Lower lobe of right lung (tissue), 2 donors: ENCODE measurements around the gene CEP164. TPM values are rescaled to one million over a fixed set of nuclear protein-coding genes. Genes with fewer than 3 reads are reported as not detected.
"Not testable (repeated sequence)": the region's sequence is repeated elsewhere in the genome, so short reads cannot be mapped to it uniquely, and the experiment has no call there.

ENCODE experiments used
- ATAC-seq, 2 donors: fragments of 200-7000 bp; cut with Tn5 transposase; one replicate each; pipeline ENCODE4 v1.9.1; 2020 to 2022; ENCODE audit warnings: mild to moderate bottlenecking in 2 of 2, moderate library complexity in 2 of 2
- DNase-seq: peaks from one replicate; pipeline ENCODE4 v3.0.0-alpha.2; 2020
- H3K27ac ChIP-seq: fragments of 200-600 bp; one replicate; pipeline ENCODE4 v1.8.0; 2022
- H3K27me3 ChIP-seq: fragments of 200-600 bp; one replicate; pipeline ENCODE4 v1.8.0; 2022; ENCODE audit warnings: low read depth
- H3K36me3 ChIP-seq: fragments of 200-600 bp; one replicate; pipeline ENCODE4 v1.8.0; 2022; ENCODE audit warnings: mild to moderate bottlenecking
- H3K4me1 ChIP-seq: fragments of 200-600 bp; one replicate; pipeline ENCODE4 v1.8.0; 2022
- H3K4me3 ChIP-seq: fragments of 200-600 bp; one replicate; pipeline ENCODE4 v1.8.0; 2022; ENCODE audit warnings: mild to moderate bottlenecking
- H3K9me3 ChIP-seq: fragments of 200-600 bp; one replicate; pipeline ENCODE4 v1.8.0; 2022
- intact Hi-C: fragments of 100-400 bp; cut with DNase I; formaldehyde crosslinking; loops from one replicate; pipeline ENCODE4 v1.11.0; 2022
- total RNA-seq: library from RNA; stranded (reverse); fragmentation: NEBNext Ultra II Directional; extraction: Animal tissue kit (Norgen Biotek cat#: 25700); gene quantifications from one replicate; pipeline ENCODE4 v1.2.1, GENCODE V29; 2021
- TF ChIP-seq, protein P1 (sequence below): fragments of 200-600 bp; IDR thresholded peaks from one replicate; pipeline ENCODE4 v1.8.0; 2022; ENCODE audit warnings: antibody characterized with exemption, mild to moderate bottlenecking
- donor health status: DM: no; HTN: yes; CAD: no; lungs with severe emphysema.

CEP164 gene
- total RNA-seq, 1 donor from 2014 or later: 27.3 TPM

DNA sequence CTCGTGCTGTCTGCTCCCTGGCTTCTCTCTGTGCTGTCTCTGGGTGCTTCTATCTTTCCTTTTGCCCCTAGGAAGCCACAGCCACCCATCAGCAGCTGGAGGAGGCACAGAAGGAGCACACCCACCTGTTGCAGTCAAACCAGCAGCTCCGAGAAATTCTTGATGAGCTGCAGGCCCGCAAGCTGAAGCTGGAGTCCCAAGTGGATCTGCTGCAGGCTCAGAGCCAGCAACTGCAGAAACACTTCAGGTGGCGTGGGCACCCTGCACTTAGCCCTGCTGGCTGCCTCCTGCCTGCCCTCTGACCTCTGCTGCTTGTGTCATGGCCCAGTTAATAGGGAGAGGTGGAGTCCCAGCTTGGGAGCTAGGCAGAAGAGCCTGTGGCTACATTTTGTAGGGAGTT, 67.8 kb downstream of the CEP164 start:
- intact Hi-C loops: no loop called here

DNA sequence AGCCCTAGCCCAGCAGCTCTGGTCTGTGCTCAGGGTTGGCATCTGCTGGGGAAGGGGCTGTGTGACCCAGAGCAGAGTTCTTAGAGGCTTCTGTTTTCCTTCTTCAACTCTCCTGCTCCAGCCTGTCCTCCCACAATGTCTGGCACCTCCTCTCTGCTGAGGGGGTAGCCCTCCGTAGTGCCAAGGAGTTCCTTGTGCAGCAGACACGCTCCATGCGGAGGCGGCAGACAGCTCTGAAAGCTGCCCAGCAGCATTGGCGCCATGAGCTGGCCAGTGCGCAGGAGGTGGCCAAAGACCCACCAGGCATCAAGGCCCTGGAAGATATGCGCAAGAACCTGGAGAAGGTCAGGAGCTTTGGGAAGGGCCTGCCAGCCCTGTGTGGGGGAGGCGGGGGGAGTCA, 69.3 kb downstream of the CEP164 start:
- H3K27ac ChIP-seq: no peak overlapping the region
- no peak overlapping the region for H3K4me3 ChIP-seq
- H3K36me3 ChIP-seq: peaks cover 67% of the 10 kb centered on the region
- intact Hi-C loops: no loop called here
- TF ChIP-seq, protein P1, sequence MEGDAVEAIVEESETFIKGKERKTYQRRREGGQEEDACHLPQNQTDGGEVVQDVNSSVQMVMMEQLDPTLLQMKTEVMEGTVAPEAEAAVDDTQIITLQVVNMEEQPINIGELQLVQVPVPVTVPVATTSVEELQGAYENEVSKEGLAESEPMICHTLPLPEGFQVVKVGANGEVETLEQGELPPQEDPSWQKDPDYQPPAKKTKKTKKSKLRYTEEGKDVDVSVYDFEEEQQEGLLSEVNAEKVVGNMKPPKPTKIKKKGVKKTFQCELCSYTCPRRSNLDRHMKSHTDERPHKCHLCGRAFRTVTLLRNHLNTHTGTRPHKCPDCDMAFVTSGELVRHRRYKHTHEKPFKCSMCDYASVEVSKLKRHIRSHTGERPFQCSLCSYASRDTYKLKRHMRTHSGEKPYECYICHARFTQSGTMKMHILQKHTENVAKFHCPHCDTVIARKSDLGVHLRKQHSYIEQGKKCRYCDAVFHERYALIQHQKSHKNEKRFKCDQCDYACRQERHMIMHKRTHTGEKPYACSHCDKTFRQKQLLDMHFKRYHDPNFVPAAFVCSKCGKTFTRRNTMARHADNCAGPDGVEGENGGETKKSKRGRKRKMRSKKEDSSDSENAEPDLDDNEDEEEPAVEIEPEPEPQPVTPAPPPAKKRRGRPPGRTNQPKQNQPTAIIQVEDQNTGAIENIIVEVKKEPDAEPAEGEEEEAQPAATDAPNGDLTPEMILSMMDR: no peak
- no peaks in the 10 kb centered on the region for H3K27me3 ChIP-seq
- H3K4me1 ChIP-seq: no peaks in the 10 kb centered on the region
- peaks cover 7% of the 10 kb centered on the region for H3K9me3 ChIP-seq
- no peak for DNase-seq
- ATAC-seq: no peak

More for the DNA sequence above, 67.8 kb downstream of the CEP164 start:
- TF ChIP-seq, protein P1: no peak
- no peak overlapping the region for H3K4me3 ChIP-seq
- peaks cover 82% of the 10 kb centered on the region for H3K36me3 ChIP-seq
- DNase-seq (no peak), ATAC-seq (no peak)
- no peaks in the 10 kb centered on the region for H3K4me1 ChIP-seq
- no peak overlapping the region for H3K27ac ChIP-seq
- no peaks in the 10 kb centered on the region for H3K27me3 ChIP-seq
- peaks cover 7% of the 10 kb centered on the region for H3K9me3 ChIP-seq

DNA sequence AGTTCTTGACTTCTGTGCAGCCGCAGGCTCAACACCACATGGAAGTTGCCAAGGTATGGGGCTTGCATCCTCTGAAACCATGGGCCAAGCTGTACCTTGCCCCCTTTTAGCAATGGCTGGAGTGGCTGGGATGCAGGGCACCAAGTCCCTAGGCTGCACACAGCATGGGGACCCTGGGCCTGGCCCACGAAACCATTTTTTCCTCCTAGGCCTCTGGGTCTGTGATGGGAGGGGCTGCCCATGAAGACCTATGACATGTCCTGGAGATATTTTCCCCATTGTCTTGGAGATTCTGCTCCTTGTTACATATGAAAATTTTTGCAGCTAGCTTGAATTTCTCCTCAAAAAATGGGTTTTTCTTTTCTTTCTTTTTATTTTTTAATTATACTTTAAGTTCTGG, 71.0 kb downstream of the CEP164 start:
- H3K4me1 ChIP-seq, ATAC-seq, H3K27ac ChIP-seq, DNase-seq, H3K27me3 ChIP-seq, H3K4me3 ChIP-seq, intact Hi-C loops, H3K9me3 ChIP-seq: not testable (repeated sequence)
- H3K36me3 ChIP-seq: peaks cover 50% of the 10 kb centered on the region

GRCh38 chr11:117399100-117399840, 71.6 kb downstream of the CEP164 start:
- H3K9me3 ChIP-seq, DNase-seq, H3K27me3 ChIP-seq, H3K4me3 ChIP-seq, ATAC-seq, H3K4me1 ChIP-seq, intact Hi-C loops, H3K27ac ChIP-seq: not testable (repeated sequence)
- H3K36me3 ChIP-seq: peaks cover 48% of the 10 kb centered on the region

GRCh38 chr11:117405898-117406297, 78.2 kb downstream of the CEP164 start:
- intact Hi-C loops, DNase-seq, H3K9me3 ChIP-seq, H3K27me3 ChIP-seq, H3K4me1 ChIP-seq, H3K27ac ChIP-seq, H3K4me3 ChIP-seq, ATAC-seq: not testable (repeated sequence)
- H3K36me3 ChIP-seq: peaks cover 44% of the 10 kb centered on the region

DNA sequence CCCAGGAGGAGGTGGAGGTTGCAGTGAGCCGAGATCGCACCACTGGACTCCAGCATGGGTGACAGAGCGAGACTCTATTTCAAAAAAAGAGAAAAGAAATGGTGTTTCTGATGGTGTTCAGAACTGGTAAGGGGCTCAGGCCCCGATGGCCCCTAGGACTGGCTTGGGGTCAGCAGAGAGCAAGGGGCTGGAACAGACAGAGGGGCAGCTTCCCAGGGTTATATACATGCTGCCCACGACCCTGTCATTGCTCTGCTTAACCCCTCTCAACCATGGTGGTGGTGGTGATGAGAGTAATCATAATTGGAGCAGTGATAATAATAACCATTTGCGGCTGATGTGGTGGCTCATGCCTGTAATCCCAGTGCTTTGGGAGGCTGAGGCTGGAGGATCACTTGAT, 79.4 kb downstream of the CEP164 start:
- no peak for ATAC-seq
- DNase-seq: no peak
- no peak overlapping the region for H3K27ac ChIP-seq
- no peak overlapping the region for H3K4me3 ChIP-seq
- H3K4me1 ChIP-seq: no peaks in the 10 kb centered on the region
- TF ChIP-seq, protein P1: no peak
- no peaks in the 10 kb centered on the region for H3K27me3 ChIP-seq
- peaks cover 5% of the 10 kb centered on the region for H3K9me3 ChIP-seq
- intact Hi-C loops: no loop called here
- H3K36me3 ChIP-seq: peaks cover 47% of the 10 kb centered on the region

DNA sequence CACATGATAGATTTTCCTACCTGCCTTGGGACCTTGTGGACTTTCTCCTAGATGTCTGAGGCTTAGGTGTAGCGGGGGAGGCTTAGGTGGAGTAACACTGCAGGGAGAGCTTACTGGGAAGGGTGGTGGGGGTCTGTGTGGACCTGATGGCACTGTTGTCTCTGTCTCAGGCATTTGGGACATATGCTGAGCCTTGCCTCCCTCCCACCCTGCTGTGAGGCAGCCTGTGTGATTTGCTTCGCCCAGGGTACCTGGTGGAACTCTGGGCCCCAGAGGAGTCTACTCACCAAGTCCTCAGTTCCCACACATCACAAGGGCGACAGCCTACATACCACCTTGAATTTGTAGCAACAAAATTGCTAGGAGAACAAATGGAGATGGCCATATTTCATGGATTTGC, 80.7 kb downstream of the CEP164 start:
- Histone ChIP-seq H3K27ac (no peak overlapping the region), H3K4me3 (no peak overlapping the region), H3K9me3 (peaks cover 5% of the 10 kb centered on the region), H3K27me3 (no peaks in the 10 kb centered on the region), H3K36me3 (peaks cover 56% of the 10 kb centered on the region), H3K4me1 (no peaks in the 10 kb centered on the region)
- intact Hi-C loops: no loop called here
- TF ChIP-seq, protein P1: no peak
- no peak for DNase-seq
- no peak for ATAC-seq
